ENCODE measurements around the gene CCDC116.
"Not testable (repeated sequence)": the region's sequence is repeated elsewhere in the genome, so short reads cannot be mapped to it uniquely, and the experiment has no call there.

The CCDC116 gene

DNA sequence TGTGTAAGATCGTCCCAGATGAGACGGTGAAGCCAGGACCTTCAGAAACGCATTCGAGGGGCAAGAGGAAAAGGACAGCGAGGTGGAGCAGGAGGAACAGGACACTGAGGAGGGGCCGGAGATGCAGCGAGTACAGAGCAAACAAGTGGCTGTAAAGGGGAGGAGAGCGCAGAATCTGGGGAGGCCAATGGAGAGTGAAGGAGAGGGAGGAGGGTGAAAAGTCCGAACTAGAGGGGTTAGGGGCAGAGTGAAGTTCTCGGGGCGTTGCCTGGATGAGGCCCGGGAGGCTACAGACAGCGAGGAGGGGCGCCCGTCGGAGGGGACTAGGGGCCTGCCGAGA, 24.4 kb downstream of the CCDC116 start:
- no peak for DNase-seq

- DNase-seq: peak; percentile 82
Measured at GRCh38 chr22:21657360-21658032, 24.9 kb downstream of the CCDC116 start.

DNA sequence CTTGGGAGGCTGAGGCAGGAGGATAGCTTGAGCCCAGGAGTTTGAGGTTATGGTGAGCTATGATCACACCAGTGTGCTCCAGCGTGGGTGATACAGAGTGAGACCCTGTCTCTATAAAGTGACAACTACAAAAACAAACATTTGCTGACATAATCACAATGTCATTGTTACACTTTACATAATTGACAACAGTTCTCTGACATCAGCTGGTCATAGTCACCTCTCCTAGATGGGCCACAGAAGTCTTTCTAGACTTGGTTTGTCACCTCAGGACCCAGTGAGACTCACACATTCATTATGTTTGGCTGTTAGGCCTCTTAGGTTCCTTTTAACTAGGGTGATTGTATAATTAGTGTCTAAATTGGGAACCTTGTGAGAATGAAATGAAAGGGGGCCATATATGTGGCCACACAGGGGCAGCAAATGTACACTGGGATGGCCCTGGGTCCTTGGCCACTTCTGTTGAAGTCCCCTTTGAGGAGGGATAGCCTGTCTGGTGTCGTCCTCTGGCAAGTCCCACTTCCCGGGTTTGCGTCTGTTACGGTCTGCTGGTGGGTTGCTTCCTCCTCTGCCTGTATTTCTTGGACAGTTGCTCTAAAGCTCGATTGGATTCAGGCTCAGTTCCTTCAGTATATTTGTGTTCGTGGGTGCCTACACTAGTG, 27.4 kb downstream of the CCDC116 start:
- DNase-seq: no peak

GRCh38 chr22:21660904-21661303, 28.3 kb downstream of the CCDC116 start:
- no peak for DNase-seq

- DNase-seq: no peak
Measured at GRCh38 chr22:21661991-21662390, 29.4 kb downstream of the CCDC116 start.

- no peak for DNase-seq
Measured at GRCh38 chr22:21663738-21664137, 31.2 kb downstream of the CCDC116 start.

GRCh38 chr22:21665047-21665851, 32.7 kb downstream of the CCDC116 start:
- no peak for DNase-seq

- no peak for DNase-seq
Measured at GRCh38 chr22:21666786-21667185, 34.2 kb downstream of the CCDC116 start.

DNA sequence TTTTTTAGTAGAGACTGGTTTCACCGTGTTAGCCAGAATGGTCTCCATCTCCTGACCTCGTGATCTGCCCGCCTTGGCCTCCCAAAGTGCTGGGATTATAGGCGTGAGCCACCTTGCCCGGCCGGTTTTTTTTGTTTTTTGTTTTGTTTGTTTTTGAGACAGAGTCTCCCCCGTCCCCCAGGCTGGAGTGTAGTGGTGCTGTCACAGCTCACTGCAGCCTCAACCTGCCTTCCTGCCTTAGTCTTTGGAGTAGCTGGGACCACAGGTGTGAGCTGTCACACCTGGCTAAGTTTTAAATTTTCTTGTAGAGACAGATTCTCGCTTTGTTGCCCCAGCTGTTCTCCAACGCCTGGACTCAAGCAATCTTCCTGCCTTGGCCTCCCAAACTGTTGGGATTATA, 36.5 kb downstream of the CCDC116 start:
- no peak for DNase-seq

DNA sequence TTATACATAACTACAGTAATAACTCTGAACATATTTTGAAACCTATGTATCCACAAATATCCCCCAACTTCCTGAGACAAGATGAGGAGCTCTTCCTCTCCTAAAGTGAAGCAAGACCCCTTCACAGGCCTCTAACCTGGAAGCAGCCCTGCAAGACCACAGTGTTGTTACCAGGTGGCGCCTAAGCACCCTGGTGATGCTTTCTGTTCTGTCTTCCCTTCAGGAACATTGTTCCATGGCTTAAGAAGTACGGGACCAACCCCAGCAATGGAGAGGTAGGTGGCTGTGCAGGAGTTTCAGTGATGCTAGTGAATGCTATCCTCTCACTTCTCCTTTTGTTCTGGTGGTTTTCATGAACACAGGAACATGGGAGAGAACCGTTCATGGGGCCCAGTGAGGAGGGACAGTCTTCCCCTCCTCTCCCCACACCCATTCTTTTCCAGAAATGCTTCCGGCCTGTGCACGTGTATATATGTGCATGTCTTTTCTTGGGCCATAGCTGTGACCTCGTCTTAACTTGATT, 39.6 kb downstream of the CCDC116 start:
- no peak for DNase-seq

DNA sequence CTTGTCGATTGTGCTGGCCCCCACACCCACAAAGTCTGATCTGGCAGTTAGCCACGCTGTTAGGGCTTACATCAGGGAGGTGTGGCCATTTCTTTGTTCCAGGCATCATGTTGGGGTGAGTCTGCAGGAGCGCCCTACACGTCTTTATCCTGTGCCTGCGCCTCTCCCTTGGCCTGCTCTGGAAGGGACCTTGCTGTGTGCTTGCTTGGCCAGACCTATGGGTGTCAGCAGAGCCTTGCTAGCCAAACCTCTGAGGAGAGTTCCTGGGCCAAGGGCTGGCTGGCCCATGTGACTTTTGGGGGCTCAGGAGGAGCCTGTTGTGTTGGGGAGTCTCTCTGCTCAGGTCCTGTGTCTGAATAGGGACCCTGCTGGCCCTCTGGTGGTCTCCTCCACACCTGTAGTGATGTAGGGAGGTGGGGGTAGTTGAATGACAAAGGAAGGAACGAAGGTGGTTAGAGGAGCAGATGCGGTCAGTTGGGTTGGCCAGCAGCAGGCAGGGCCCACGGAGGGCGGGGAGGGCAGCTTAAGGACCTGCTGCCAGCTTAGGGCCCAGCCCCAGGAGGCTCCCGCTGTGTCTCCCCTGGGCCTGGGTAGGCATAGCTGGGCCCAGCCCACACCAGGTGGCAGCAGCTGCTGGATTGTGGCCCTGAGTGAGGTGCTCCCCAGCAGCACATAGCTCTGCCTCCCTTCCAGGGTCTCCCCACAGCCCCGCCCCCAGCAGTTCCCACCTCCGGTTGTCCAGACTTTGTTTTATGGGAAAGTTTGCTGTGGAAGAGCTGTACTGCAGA, 41.2 kb downstream of the CCDC116 start:
- DNase-seq: no peak

GRCh38 chr22:21674638-21675245, 42.2 kb downstream of the CCDC116 start:
- DNase-seq: no peak

DNA sequence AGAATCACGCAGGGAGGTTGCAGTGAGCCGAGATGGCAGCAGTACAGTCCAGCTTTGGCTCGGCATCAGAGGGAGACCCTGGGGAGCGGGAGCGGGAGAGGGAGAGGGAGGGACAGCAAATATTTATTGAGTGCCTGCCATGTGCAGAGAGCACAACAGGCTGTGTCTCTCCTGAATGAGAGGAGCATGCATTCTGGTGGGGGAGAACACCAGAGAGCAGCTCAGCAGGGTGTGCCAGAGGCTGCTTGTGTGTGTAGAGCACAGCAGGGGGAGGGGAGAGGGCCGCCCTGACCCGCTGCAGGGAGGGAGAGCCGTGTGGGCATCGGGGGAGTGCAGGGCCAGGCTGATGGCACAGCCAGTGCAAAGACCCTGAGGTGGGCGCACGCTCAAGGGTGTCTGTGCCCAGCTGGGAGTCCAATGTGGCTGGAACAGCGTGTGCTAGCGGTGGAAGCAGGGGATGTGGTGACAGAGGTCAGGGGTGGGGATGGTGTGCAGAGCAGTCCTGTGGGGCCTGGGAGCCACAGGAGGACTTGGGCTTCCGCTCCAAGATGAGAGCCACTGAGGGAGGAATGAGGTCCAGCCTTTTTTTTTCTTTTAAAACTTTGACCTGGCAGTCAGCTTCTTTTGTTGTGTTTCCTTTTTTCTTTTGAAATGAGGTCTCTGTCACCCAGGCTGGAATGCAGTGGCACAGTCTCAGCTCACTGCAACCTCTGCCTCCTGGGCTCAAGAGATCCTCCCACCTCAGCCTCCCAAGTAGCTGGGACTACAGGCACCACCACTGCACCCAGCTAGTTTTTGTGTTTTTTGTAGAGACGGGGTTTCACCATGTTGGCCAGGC, 45.3 kb downstream of the CCDC116 start:
- DNase-seq: no peak

- not testable (repeated sequence) for DNase-seq
Measured at GRCh38 chr22:21678842-21679241, 46.3 kb downstream of the CCDC116 start.

- DNase-seq: no peak
Measured at GRCh38 chr22:21679383-21679782, 46.8 kb downstream of the CCDC116 start.

DNA sequence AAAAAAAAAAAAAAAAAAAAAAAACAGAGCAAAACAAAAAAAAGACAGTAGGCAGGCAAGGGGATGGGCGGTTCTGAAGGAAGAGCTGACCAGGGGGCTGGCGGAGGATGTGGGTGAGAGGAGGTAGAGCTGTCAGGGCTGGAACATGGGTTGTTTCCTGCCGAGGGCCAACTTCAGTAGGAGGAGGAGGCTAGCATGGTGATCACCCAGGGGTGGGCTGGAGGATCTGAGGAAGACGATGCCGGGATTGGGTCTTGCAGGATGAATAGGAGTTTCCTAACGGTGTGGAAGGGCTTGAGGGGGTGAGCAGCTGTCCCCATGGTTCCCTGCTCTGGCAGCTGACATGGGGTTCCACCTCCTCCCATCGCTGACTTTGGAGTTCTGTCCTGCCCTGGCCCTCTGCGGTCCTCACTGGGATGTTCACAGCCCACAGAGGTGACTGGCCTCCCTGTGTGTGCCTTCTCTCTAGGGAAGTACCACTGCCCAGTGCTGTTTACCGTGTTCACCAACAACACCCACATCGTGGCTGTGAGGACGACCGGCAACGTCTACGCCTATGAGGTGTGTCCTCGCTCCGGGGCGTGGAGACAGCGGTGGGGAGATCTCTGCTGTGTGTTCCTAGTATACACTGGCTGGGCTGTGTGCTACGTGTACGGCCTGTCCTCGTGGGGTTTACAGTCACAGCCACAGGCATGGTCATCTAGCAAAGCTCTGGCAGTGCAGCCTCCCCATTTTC, 48.4 kb downstream of the CCDC116 start:
- no peak for DNase-seq

DNA sequence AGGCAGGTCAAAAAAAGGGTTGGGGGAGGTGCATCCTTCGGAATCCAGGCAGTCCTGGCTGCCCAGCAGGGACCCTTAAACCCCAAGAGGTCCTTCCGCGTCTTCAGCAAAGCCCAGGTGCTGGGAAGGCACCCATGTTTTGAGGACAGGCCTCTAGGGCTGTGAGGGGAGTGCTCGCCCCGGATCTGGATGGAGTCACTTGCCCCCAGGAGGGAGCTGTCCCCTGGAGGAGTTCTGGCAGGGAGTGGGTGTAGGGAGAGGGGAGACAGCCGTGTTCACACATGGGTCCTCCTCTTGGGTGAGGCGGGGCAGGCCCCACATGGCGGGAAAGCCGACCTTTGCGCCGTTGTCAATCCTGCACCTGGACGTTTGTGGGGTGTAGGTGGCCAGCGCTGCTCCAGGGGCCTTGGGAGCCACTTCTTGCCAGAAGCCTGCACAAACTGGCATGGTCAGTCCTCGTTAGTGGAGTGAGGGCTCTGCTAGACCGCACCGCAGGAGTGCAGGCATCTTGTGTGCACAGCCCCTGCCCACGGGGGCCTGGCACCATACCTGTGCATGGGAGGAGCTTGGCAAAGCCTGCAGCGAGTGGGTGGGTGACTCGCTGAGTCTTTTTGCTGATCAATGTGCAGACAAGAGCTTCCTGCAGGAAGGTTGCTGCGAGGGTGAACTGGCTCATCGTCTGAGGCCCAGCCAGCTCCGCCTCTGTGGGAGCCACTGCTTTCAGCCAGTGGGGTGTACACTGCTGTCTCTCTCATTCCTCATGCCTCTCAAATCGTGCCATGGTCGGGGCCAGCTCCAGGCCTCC, 49.2 kb downstream of the CCDC116 start:
- DNase-seq: no peak

DNA sequence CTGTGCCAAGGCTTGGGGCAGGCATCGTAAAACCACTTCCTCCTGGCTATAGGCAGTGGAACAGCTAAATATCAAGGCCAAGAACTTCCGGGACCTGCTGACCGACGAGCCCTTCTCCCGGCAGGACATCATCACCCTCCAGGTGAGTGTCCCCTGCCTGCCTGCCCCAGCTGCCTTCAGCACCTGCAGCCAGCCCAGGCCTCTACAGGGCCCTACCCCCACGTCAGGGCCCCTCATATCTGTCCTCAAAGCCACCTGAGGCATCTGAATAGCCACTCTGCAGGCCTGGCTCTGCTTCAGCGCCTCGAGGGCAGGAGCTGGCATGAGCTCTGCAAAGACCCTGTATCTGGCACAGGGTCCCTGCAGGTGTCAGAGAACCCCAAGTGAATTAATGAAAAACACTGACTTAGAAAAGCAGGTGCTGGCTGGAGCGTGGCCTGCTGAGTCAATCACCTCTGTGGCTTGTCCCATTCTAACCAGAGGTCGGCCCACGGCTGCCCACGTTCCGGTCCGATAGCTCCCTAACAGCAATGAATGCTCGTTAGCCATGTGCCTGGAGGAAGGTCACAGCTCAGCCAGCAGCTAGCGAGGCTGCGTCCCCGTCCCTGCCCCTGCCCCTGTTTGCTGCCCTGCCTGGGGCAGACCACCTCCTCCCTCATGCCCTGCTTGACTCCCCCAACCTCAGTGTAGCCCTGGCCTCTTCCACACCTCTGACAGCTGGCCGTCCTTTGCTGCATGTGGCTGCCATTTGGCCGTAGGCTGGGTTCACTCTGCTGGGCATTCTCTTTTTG, 50.0 kb downstream of the CCDC116 start:
- DNase-seq: no peak

- DNase-seq: no peak
Measured at GRCh38 chr22:21683401-21683811, 50.8 kb downstream of the CCDC116 start.
